Muscle of back (tissue), 11 donors: ENCODE measurements around the gene EED. TPM values are rescaled to one million over a fixed set of nuclear protein-coding genes. Genes with fewer than 3 reads are reported as not detected.
A peak's percentile ranks its signal among the peaks of the same experiment; 100 is the strongest.
"Not testable (repeated sequence)": the region's sequence is repeated elsewhere in the genome, so short reads cannot be mapped to it uniquely, and the experiment has no call there.

ENCODE experiments used
- DNase-seq, 3 donors: peaks; one replicate each; pipeline versions ENCODE4 v3.0.0 to v3.0.0-alpha.2; 2013
- polyA plus RNA-seq, 10 donors: library from polyadenylated mRNA; unstranded; fragments of 120-200 nt; gene quantifications; one replicate each; pipeline ENCODE4 v1.2.1, GENCODE V29; 2013; ENCODE audit not compliant: insufficient read length in 10 of 10

Gene EED
- polyA plus RNA-seq, 10 donors, result 16.4 to 24.7 (median 21.7) TPM

DNA sequence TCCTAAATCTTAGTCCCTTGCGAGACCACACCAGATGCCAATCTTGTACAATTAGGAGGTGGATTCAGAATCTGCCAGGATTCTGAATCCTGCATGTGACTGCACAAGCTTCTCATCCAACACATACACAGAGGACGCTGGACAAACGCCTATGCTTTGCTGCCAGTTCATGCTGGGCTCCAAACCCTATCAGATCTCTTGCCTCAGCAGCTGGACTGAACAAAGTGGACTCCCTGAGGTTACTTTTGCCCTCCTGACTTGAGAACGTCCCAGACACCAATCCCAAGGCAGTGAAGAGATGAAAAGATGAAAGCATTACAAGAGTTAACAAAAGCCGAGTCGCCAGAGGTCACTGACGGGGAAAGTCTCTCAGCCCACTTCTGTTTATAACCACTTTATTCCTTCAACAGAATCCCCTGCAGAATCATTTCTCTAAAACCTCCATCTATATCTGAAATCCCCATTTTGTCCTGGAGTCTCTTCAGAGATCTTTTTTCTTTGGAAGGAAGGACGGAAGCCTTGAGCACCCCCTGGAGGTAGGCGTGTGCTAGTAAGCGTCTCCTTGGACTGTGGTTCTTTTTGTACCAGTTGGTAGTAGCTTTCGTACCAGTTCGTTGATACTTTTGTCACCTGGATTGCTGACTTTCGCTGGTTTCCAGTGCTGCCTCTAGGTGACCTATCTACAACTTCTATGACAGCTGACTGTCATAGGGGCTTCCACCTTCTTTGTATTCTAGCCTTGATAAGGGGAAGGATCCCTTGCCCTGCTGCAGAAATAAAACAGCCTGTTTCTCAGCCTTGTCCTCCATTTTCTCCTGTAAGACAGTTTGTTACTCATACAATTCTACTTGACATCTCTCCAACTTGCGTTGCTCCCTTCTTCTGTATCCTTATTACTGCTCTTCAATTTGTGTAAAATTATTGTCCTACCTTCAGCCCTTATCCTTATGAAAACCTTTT lies 26.1 kb upstream of the EED start:
- peak; percentile 73 to 84 (median 75) for DNase-seq

DNA sequence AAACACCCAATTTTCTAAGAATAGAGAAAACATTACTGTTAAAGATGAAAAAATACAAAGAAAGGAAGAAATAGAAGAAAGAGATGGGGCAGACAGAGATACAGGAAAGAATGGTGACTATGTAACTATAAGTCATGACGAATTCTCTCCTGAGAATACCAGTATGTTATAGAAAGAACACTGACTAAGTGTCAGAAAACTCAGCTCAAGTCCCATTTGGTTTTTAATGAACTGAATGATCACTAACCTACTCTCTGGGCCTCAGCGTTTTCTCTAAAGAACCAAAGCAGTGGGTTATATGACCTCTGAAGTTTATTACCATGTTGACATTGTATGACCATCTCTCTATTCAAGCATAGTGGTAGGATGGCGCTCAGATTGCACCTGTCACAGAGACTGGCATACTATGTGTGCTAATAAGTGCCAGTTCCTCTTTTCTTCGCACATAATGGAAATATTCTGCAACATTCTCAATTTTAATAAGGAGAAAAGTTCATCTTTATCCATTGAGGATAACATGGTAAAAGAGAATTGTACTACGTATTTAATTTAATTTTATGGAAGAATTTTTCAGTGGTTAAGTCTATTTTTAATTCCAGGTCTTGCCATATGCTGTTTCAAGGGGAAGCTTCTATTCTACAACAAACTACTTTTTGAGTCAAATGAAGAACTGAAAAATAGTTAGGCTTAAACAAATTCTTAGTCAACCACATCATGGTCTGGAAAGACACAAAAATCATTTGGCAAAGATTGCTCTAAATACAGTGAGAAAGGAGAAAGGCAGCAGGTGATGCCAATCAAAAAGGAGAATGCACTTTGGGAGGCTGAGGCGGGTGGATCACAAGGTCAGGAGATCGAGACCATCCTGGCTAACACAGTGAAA lies 25.0 kb upstream of the EED start:
- no peak for DNase-seq

DNA sequence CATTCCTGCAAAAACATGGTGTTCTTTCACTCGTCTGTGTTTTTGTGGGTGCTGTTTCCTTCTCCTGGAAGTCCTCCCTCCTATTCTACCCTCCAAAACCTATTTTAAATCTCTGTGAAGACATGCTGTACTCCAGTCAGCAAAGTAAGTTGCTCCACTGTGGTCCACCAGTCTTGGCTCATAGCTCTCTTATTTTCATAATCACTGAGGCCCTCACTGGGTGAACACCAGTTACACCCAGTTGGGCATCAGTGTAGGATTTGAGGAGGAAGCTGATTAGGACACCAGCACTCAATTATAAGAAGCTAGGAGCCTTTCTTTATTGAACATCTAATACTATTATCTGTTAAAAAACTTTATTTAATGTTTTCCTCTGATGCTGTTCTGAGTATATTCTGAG lies 23.9 kb upstream of the EED start:
- DNase-seq, result no peak

DNA sequence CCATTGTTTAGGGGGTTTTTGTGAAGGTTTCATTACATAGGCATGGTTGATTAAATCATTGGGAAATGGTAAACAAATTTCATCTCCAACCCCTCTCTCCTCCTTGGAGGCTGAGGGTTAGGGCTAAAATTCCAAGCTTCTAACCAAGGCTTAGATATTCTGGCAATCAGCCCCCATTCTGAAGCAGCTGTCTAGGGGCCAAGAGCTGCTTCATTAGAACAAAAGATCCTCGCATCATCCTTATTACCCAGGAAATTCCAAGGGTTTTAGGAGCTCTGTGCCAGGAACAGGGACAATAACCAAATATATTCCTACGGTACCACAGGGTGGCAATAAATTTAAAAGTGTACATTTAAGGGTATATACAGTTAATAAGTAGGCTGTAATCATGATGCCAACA lies 22.5 kb upstream of the EED start:
- no peak for DNase-seq

DNA sequence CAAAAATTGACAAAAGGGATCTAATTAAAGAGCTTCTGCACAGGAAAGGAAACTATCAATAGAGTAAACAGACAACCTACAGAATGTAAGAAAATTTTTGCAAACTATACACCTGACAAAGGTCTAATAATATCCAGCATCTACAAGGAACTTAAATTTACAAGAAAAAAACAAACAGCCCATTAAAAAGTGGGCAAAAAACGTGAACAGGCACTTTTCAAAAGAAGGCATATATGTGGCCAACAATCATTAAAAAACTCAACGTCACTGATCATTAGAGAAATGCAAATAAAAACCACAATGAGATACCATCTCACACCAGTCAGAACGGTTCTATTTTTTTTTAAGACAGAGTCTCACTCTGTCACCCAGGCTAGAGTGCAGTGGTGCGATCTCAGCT lies 20.0 kb upstream of the EED start:
- DNase-seq, result not testable (repeated sequence)

DNA sequence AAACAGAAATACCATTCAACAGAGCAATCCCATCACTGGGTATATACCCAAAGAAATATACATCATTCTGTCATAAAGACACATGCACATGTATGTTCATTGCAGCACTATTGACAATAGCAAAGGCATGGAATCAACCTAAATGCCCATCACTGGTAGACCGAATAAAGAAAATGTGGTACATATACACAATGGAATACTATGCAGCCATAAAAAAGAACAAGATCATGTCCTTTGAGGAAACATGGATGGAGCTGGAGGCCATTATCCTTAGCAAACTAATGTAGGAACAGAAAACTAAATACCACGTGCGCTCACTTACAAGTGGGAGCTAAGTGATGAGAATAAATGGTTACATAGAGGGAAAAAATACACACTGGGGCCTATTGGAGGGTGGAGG lies 19.2 kb upstream of the EED start:
- DNase-seq, result not testable (repeated sequence)

DNA sequence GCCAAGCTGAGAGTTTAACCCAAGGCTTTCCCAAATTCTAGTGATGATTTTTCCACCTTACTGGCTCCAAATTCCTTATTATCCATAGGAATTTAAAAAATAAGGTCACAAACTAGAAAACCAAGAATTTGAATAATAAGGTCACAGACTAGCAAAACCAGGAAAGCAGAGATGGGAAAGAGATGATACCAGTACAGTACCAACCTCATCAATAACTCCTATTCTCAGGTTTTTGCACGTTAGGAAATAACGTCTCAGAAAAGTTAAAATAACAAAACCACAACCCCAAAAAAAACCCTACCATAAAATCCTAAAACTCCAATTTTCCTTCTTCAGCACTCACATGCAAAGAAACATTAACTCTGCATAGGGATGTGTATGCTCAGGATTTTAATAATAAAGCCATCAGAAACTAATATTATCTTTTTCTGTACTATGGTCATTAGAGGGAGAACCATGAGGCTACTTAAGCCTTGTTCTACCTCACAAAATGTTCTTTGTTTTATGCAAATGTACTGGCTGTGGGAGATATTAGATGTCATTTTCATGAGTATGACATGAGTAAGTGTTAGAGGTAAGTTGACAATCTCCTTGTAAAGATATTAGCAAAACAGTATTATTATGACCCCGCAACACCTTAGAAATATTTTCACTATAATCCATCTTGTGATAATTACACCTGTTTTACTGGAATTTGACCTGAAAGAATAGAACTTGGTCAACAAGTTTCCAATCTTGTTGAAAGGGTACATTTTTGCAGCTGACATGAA lies 16.1 kb upstream of the EED start:
- DNase-seq, result no peak

DNA sequence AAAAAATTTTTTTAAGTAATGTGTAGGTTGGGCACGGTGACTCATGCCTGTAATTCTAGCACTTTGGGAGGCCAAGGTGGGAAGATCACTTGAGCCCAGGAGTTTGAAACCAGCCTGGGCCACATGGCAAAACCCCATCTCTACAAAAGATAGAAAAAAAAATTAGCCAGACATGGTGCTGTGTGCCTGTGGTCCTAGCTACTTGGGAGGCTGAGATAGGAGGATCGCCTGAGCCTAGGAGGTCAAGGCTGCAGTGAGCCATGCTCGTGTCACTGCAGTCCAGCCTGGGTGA lies 15.6 kb upstream of the EED start:
- DNase-seq, result not testable (repeated sequence)

DNA sequence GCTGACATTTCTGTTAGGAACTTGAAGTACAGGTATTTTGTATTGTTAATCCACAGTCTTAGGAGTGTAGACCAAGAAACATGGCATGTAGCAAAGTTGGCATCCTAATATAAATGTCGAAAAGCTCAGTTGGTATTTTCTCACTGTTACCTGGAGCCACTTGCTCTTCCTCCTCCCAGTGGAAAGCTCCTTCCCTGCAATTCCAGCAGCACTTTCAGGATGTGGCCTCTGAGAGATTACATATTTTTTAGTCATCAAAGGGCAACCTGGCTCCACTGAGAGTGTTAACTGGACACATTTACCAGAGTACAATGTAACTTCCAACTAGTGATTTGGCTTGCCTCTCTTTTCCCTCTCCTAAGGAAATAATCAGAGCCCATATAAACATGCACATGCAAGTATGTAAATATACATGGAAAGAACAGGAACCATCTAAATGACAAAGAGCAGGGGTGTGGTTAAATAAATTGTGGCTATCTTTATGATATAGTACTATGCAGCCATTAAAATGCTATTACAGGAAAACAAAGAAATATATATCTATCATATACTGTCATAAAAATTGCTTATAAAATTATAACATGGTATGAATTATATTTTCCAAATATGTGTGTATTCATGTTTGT lies 14.3 kb upstream of the EED start:
- DNase-seq, result no peak

DNA sequence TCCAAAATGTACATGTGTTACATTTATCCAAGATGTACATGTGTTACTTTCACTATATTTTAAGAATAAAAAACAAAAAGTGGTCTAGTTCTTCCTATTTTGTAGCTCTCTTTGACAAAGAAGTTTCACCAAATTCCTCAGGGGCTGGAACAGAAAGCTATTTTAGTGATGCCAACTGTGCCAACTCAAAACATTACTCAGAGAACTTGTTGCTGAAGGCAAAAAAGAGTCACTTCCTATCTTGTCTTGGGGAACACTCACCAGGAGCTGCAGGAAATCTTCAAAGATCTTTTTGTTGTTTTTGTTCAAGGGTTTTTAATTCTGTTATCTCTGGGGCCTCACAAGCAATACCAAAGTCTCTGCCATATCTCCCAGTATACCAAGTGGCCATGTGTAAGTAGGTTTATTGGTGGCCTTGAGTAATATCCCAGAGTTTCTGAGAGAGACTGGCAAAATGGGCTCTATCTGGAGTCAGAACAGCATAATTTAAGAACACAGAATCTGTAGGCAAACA lies 13.6 kb upstream of the EED start:
- no peak for DNase-seq

DNA sequence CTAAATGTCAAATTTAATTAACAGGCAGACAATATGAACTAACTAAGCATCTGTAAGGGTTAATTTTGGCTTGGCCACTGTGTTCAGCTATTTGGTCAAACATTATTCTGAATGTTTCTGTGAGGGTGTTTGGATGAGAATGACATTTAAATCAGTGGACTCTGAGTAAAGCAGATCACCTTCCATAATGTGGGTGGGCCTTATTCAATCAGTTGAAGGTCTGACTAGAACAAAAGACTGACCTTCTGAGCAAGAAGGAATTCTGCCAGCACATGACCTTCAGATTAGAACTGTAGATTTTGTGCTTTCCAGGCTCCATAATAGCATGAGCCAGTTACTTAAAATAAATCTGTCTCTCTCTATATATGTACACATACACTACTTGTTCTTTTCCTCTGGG lies 12.0 kb upstream of the EED start:
- no peak for DNase-seq

DNA sequence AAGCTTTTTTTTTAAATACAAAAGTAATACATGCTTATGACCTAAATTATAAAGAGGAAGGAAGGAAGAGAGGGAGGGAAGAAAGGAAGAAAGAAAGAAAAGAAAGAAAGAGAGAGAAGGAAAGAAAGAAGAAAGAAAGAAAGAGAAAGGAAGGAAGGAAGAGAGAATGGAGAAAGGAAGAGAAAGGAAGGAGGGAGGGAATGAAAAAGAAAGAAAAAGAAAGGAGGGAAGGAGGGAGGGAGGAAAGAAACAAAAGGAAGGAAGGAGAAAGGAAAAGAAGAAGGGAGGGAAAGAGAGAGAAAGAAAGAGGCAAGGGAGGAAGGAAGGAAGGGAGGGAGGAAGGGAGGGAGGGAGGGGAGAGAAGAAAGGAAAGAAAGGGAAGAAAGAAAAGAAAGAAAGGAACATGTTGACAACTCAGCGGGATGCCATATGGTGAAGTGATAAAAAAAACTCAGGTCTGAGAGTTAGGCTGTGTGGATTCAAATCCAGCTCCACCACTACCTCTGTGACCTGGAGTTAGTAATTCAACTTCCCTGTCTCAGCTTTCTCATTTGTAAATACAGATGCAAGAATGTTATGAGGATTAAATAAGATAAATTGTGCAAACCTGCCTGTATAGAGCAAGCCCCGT lies 9.6 kb upstream of the EED start:
- DNase-seq, result no peak

DNA sequence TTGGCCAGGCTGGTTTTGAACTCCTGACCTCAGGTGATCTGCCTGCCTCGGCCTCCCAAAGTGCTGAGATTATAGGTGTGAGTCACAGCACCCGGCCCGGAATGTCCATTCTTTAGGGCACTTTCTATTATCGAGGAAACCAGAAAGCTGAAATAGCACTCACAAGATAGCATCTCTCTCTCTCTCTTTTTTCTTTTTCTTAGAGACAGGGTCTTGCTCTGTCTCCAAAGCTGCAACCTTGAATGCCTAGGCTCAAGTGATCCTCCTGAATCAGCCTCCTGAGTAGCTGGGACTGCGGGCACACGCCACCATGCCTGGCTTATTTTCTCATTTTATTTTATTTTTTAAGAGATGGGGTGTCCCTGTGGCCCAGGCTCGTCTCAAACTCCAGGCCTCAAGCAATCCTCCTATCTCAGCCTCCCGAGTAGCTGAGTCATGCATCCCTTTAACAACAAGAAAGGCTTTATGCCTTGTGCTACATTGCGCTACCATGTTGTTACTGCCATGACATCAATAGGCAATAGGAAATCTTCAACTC lies 7.2 kb upstream of the EED start:
- DNase-seq, result no peak

DNA sequence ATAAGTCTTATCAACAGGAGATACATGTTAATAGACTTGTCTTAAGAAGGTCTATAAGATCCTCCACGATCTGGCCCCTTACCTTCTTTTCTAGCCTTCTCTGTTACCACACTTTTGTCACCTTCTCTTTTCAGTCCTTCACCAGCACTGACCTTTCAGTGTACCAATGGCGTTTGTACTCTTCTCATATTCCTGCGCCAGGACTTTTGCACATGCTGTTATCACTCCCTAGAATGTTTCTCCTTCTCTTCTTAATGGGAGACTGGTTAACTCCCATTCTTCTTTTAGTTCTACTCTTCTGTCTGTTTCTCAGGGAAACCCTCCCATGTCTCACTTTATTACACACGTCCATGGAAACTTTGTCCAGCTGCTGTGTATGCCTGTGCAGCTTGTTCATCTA lies 4.4 kb upstream of the EED start:
- no peak for DNase-seq

DNA sequence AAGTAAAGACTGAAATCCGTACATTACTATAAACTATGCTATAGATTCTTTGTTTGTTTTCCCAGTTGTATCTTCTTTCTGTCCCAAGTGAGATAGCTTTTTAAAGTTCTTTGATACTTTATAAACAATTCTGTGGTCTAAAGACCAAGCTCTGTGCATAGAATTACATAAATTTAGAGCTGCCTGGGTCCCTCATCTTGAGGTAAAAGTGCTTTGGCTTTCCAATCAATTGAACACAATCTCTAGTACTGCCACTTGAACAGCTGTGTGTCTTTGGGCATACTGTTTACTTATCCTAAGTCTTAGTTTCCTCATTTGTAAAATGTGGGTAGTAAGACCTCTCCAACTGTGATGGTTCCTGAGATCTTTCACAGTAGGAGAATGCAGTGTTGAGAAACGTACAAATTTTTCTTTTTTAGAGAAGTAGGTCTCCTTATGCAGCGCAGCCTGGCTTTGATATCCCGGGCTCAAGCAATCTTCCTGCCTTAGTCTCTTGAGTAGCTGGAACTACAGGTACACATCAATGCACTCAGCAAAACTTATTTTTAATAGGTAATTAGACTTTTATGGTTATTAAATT lies 2.5 kb upstream of the EED start:
- DNase-seq, result no peak

DNA sequence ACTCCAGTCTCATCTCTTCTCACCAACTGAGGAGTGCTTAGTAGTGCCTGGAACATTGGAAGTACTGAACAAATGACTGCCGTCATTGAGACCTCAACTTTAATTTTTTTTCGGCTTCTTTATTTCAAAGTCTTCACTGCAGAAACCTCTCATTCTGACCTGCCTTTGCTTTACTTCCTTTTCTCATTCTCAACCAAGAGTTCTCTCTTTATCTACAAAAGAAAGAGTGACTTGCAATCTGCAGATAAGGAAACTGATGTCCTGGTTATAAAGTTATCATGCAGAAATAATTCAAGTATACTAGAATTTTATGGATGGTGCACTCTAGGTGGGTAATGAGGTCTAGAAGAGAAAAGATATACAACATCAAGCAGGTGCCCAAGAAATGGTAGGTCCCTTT lies 1.2 kb upstream of the EED start:
- no peak for DNase-seq

DNA sequence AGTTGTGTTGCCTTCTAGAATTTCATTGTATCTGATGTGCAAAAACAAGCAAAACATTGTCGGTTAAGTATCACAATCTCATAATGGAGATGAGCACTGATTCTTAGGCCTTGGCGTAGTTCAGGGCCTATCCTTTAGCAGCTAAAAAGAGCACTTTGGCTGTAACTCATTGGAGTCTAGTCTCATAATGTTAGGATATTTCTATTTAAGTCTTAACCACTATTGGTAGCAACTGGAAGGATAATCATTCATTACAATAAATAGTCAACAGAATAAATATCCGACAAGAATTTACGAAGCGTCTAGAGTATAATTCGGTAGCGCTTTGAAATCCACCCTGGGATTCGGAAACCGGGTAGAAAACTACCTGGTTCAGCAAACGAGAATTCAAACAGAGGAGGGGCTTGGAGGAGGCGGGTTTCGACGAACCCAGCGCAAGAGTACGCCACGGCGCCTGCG lies 461 bp upstream of the EED start:
- no peak for DNase-seq

DNA sequence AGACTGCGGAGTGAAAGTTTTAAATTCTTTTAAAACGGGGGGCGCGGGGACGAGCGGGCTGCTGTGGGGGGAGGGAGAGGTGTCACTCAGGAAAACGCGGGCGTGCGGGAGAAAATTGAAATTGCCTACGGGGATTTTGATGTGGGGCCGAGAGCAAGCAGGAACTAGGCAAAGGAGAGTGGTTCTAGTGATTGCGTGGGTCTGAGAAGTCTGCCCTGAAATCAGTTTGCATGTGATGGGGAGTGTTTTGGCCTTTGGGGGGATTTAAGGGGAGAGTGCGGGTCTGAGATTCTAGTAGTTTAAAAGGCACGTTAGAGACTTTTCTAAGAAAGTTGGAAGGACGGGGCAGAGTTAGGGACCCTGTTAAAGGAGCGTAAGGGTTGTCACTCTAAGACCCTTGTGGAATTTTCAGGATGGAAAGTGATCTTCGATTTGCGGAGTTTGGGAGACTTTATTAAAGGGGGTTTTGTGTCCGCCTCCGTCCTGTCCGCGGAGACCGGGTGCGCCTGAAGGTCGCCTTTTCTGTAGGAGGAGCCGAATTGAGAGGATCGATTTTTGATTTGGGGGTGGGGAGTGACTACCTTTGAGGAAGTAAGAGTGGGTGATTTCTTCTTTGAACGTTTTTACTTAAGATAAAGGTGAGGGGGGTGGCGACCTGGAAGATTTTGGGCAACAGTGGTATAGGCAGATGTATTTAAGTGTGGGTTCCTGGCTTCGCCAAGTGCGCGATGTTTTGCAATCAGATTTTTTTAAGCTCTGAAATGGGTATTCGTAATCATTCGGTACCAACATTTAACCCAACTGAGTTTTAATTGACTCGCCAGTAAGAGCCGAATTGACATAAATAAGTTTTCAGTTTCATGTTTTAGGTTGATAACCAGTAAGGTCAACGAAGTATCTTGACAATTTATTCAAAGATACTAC lies 1.1 kb downstream of the EED start:
- DNase-seq, result peak in 2 of 3 donors; percentile 11 to 28

DNA sequence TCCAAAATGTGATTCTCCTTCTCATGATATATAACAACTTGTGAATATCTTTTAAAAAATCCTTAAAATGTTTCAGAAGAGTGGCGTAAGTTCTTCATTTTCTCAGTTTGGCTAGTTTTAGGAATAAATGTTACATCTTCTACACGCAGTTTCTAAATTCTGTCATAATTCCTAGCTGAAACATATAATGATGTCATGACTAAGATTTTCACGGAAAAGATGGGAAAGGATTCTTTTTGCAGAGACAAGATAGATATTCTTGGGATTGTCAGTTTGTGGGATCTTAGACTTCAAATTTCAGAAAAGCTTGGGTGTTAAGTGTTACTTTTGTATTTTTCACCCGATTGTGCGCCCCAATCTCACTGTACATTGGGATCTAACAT lies 1.7 kb downstream of the EED start:
- DNase-seq, result no peak
